HL-60 (cell line): ENCODE data around the gene GIPC3.

Experiments
- DNase-seq, 2 experiments: peaks; one replicate each; pipeline ENCODE4 v3.0.0-alpha.2; 2010 to 2020; ENCODE audit warnings: low read depth in 1 of 2, low spot score in 1 of 2
- H3K27ac ChIP-seq: fragments of 250-450 bp; sonication (Bioruptor Pico); replicated peaks from 2 replicates; pipeline ENCODE4 v1.5.1; 2020; ENCODE audit warnings: mild to moderate bottlenecking, moderate library complexity
- H3K27me3 ChIP-seq: fragments of 250-450 bp; sonication (Bioruptor Pico); 2 replicates; pipeline ENCODE4 v1.5.1; 2021; ENCODE audit warnings: mild to moderate bottlenecking, moderate library complexity; ENCODE audit not compliant: insufficient read depth, poor library complexity, severe bottlenecking
- H3K4me3 ChIP-seq: replicated peaks from 2 replicates; pipeline ENCODE4 v1.5.1; 2011; ENCODE audit warnings: mild to moderate bottlenecking, control low read depth, low read length; ENCODE audit not compliant: insufficient read depth
- CTCF ChIP-seq: IDR thresholded peaks from one replicate; pipeline ENCODE4 v1.5.1; 2011; ENCODE audit warnings: low read length, control low read depth, inconsistent platforms; ENCODE audit not compliant: insufficient read depth
- GABPA ChIP-seq: IDR thresholded peaks from 2 replicates; pipeline ENCODE4 v1.6.1; 2012; ENCODE audit warnings: low read depth
- POLR2AphosphoS5 ChIP-seq: IDR thresholded peaks from 2 replicates; pipeline ENCODE4 v1.6.1; 2012; ENCODE audit warnings: low read depth
- REST ChIP-seq: IDR thresholded peaks from 2 replicates; pipeline ENCODE4 v1.6.1; 2012; ENCODE audit warnings: low read depth; ENCODE audit not compliant: insufficient replicate concordance
- SPI1 ChIP-seq: IDR thresholded peaks from 2 replicates; pipeline ENCODE4 v1.6.1; 2012; ENCODE audit warnings: low read depth, mild to moderate bottlenecking, borderline replicate concordance

GIPC3 gene

GRCh38 chr19:3612901-3613741 is 27.8 kb downstream of the GIPC3 start:
- Histone ChIP-seq H3K27ac (no peak overlapping the region), H3K4me3 (no peak overlapping the region), H3K27me3 (no peaks in the 10 kb centered on the region)
- no peak for DNase-seq
- TF ChIP-seq REST = no peak
- no peak for TF ChIP-seq POLR2AphosphoS5
- no peak for TF ChIP-seq GABPA
- no peak for TF ChIP-seq CTCF
- TF ChIP-seq SPI1 = no peak

- TF ChIP-seq REST (no peak), CTCF (no peak), POLR2AphosphoS5 (no peak), GABPA (no peak), SPI1 (no peak)
- Histone ChIP-seq H3K4me3 (no peak overlapping the region), H3K27me3 (no peaks in the 10 kb centered on the region), H3K27ac (no peak overlapping the region)
- DNase-seq = no peak
These were observed 28.8 kb downstream of the GIPC3 start for GRCh38 chr19:3613818-3614661.

GRCh38 chr19:3614858-3615505 is 29.7 kb downstream of the GIPC3 start:
- H3K27me3 ChIP-seq = no peaks in the 10 kb centered on the region
- no peak overlapping the region for H3K27ac ChIP-seq
- no peak overlapping the region for H3K4me3 ChIP-seq
- TF ChIP-seq POLR2AphosphoS5 (no peak), CTCF (no peak), SPI1 (no peak), GABPA (no peak), REST (no peak)
- no peak for DNase-seq
